Skin epidermis (tissue), 12 donors: Measurements from ENCODE around the gene MLLT3.

Experiments
- H3K27ac ChIP-seq, 21 experiments: fragments of 200-600 bp; sonication (generic) in 11 of 21; one replicate each; pipeline ENCODE4 v1.5.0; 2020; ENCODE audit warnings: mild to moderate bottlenecking in 3 of 21, inconsistent platforms in 2 of 21, moderate library complexity in 2 of 21
- H3K4me3 ChIP-seq, 7 experiments: fragments of 200-600 bp; sonication (generic) in 2 of 7; one replicate each; pipeline ENCODE4 v1.5.0; 2020; ENCODE audit warnings: inconsistent platforms in 2 of 7, mild to moderate bottlenecking in 2 of 7, moderate library complexity in 1 of 7

MLLT3 gene

GRCh38 chr9:20622330-20623020 lies at the start of gene MLLT3:
Gene MLLT3, minus strand, starts transcription at chr9:20622499.
- H3K4me3 ChIP-seq: peak within 1 kb of the TSS; percentile 72 to 94 (median 88)
- H3K27ac ChIP-seq: peak within 1 kb of the TSS; percentile 38 to 93 (median 82)

- Histone ChIP-seq H3K27ac (no peak overlapping the region), H3K4me3 (no peak overlapping the region)
These were observed 49.3 kb upstream of the MLLT3 start for GRCh38 chr9:20671635-20672034.

- H3K4me3 ChIP-seq: no peak overlapping the region
- no peak overlapping the region for H3K27ac ChIP-seq
These were observed 48.1 kb upstream of the MLLT3 start for GRCh38 chr9:20670395-20670794.

GRCh38 chr9:20664501-20664900 lies 42.2 kb upstream of the MLLT3 start:
- no peak overlapping the region for H3K27ac ChIP-seq
- H3K4me3 ChIP-seq: no peak overlapping the region

- Histone ChIP-seq H3K4me3 (no peak overlapping the region), H3K27ac (no peak overlapping the region)
These were observed 40.8 kb upstream of the MLLT3 start for GRCh38 chr9:20663133-20663532.

- H3K4me3 ChIP-seq: no peak overlapping the region
- no peak overlapping the region for H3K27ac ChIP-seq
These were observed 39.9 kb upstream of the MLLT3 start for GRCh38 chr9:20662156-20662555.

- Histone ChIP-seq H3K27ac (no peak overlapping the region), H3K4me3 (no peak overlapping the region)
These were observed 37.2 kb upstream of the MLLT3 start for GRCh38 chr9:20659474-20659967.

- Histone ChIP-seq H3K4me3 (peak overlapping the region; percentile 20 to 49 (median 42)), H3K27ac (peak overlapping the region in 10 of 21 experiments; percentile 32 to 75 (median 60))
These were observed 36.6 kb upstream of the MLLT3 start for GRCh38 chr9:20658677-20659473.

- Histone ChIP-seq H3K27ac (peak overlapping the region in 10 of 21 experiments; percentile 32 to 75 (median 60)), H3K4me3 (peak overlapping the region; percentile 20 to 49 (median 42))
These were observed 36.0 kb upstream of the MLLT3 start for GRCh38 chr9:20658246-20658667.

- Histone ChIP-seq H3K27ac (no peak overlapping the region), H3K4me3 (no peak overlapping the region)
These were observed 29.6 kb upstream of the MLLT3 start for GRCh38 chr9:20651939-20652338.

- Histone ChIP-seq H3K4me3 (no peak overlapping the region), H3K27ac (no peak overlapping the region)
These were observed 28.5 kb upstream of the MLLT3 start for GRCh38 chr9:20650750-20651299.

- no peak overlapping the region for H3K27ac ChIP-seq
- no peak overlapping the region for H3K4me3 ChIP-seq
These were observed 28.0 kb upstream of the MLLT3 start for GRCh38 chr9:20650313-20650712.

- no peak overlapping the region for H3K27ac ChIP-seq
- H3K4me3 ChIP-seq: no peak overlapping the region
These were observed 27.1 kb upstream of the MLLT3 start for GRCh38 chr9:20649381-20649780.

GRCh38 chr9:20646656-20647055 lies 24.4 kb upstream of the MLLT3 start:
- Histone ChIP-seq H3K4me3 (no peak overlapping the region), H3K27ac (no peak overlapping the region)

- Histone ChIP-seq H3K27ac (no peak overlapping the region), H3K4me3 (no peak overlapping the region)
These were observed 21.4 kb upstream of the MLLT3 start for GRCh38 chr9:20643660-20644059.

- Histone ChIP-seq H3K4me3 (no peak overlapping the region), H3K27ac (no peak overlapping the region)
These were observed 19.7 kb upstream of the MLLT3 start for GRCh38 chr9:20642045-20642444.

GRCh38 chr9:20640331-20641187 lies 18.3 kb upstream of the MLLT3 start:
- no peak overlapping the region for H3K27ac ChIP-seq
- no peak overlapping the region for H3K4me3 ChIP-seq

- H3K4me3 ChIP-seq: no peak overlapping the region
- no peak overlapping the region for H3K27ac ChIP-seq
These were observed 14.7 kb upstream of the MLLT3 start for GRCh38 chr9:20636888-20637440.

GRCh38 chr9:20634895-20635294 lies 12.6 kb upstream of the MLLT3 start:
- no peak overlapping the region for H3K4me3 ChIP-seq
- no peak overlapping the region for H3K27ac ChIP-seq
